ENCODE data around the gene WDR33. TPM values are rescaled to one million over a fixed set of nuclear protein-coding genes. Genes with fewer than 3 reads are reported as not detected.

The WDR33 gene
- total RNA-seq, 1 donor from 2014 or later = 53.9 TPM

DNA sequence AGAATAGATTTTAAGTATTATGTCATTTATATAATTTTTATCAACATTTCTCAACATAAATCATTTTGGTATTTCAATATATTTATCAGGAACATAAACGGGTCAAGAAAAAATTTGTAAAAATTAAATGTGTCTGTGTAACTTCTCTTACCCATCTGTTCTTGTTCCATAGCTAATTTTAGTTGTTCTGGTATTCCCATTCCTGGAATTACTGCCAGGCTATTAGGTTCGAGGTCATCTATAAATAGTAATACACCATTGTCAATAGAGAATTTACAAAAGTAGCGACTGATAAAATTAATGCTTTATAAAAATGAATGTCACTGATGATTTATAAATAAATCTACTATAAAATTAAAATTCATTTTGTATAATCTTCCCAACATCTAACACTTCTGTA lies 88.2 kb downstream of the WDR33 start:
- intact Hi-C loops (cut with DNase I) = no loop called here
- Histone ChIP-seq H3K9me3 (no peaks in the 10 kb centered on the region), H3K27ac (no peak overlapping the region), H3K27me3 (no peaks in the 10 kb centered on the region), H3K36me3 (peaks cover 55% of the 10 kb centered on the region), H3K4me3 (no peak overlapping the region), H3K4me1 (no peaks in the 10 kb centered on the region)
- TF ChIP-seq, protein P1, sequence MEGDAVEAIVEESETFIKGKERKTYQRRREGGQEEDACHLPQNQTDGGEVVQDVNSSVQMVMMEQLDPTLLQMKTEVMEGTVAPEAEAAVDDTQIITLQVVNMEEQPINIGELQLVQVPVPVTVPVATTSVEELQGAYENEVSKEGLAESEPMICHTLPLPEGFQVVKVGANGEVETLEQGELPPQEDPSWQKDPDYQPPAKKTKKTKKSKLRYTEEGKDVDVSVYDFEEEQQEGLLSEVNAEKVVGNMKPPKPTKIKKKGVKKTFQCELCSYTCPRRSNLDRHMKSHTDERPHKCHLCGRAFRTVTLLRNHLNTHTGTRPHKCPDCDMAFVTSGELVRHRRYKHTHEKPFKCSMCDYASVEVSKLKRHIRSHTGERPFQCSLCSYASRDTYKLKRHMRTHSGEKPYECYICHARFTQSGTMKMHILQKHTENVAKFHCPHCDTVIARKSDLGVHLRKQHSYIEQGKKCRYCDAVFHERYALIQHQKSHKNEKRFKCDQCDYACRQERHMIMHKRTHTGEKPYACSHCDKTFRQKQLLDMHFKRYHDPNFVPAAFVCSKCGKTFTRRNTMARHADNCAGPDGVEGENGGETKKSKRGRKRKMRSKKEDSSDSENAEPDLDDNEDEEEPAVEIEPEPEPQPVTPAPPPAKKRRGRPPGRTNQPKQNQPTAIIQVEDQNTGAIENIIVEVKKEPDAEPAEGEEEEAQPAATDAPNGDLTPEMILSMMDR (IDR thresholded peaks at IDR 0.05) = no peak
- ATAC-seq (no peak), DNase-seq (no peak)

DNA sequence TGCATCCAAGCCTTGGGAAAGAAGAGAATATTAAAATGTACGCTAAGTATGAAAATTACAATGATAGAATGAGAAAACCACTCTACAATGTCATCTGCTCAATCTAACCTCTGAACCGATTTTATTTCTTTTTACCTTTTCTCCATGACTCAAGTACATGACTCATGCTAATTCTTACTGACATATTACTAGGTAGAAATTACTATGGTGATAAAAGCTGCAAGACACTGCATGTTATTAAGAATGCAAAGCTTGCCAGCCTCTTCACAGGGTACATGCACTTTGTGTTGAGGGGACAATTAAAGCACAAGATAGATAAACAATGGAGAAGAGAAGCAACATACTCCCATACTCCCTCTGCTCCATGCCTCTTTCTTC lies 89.0 kb downstream of the WDR33 start:
- ATAC-seq (no peak), DNase-seq (no peak)
- no peaks in the 10 kb centered on the region for H3K9me3 ChIP-seq
- peaks cover 55% of the 10 kb centered on the region for H3K36me3 ChIP-seq
- H3K27me3 ChIP-seq = no peaks in the 10 kb centered on the region
- no peaks in the 10 kb centered on the region for H3K4me1 ChIP-seq
- H3K4me3 ChIP-seq = no peak overlapping the region
- TF ChIP-seq, protein P1 (IDR thresholded peaks at IDR 0.05) = no peak
- intact Hi-C loops (cut with DNase I) = no loop called here
- no peak overlapping the region for H3K27ac ChIP-seq

DNA sequence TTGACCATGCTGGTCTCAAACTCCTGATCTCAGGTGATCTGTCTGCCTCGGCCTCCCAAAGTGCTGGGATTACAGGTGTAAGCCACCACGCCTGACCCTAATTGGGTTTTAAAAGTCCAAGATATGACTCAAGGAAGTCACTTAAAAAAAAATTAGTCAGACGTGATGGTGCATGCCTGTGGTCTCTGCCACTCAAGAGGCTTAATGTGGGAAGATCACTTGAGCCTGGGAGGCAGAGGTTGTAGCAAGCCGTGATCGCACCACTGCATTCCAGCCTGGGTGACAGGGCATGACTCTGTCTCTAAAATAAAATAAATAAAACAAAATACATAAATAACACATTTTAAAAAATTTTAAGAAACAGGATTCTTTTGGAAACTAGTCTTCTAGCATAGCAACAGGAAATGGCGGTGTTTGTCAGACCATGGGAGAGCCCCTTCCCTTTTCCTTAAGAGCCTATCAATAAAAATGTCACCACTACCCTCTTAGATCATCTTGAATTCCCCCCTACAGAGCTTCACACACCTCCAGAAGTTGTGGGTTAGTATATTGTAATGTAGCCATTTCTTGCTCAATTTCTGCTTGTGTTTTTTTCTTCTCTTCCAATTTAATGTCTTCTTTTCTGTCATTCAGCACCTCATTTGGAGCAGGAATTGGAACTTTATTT lies 89.5 kb downstream of the WDR33 start:
- ATAC-seq = no peak
- Histone ChIP-seq H3K4me1 (no peaks in the 10 kb centered on the region), H3K36me3 (peaks cover 55% of the 10 kb centered on the region), H3K27me3 (no peaks in the 10 kb centered on the region), H3K27ac (no peak overlapping the region), H3K4me3 (no peak overlapping the region), H3K9me3 (no peaks in the 10 kb centered on the region)
- intact Hi-C loops (cut with DNase I) = no loop called here
- TF ChIP-seq, protein P1 (IDR thresholded peaks at IDR 0.05) = no peak
- no peak for DNase-seq

DNA sequence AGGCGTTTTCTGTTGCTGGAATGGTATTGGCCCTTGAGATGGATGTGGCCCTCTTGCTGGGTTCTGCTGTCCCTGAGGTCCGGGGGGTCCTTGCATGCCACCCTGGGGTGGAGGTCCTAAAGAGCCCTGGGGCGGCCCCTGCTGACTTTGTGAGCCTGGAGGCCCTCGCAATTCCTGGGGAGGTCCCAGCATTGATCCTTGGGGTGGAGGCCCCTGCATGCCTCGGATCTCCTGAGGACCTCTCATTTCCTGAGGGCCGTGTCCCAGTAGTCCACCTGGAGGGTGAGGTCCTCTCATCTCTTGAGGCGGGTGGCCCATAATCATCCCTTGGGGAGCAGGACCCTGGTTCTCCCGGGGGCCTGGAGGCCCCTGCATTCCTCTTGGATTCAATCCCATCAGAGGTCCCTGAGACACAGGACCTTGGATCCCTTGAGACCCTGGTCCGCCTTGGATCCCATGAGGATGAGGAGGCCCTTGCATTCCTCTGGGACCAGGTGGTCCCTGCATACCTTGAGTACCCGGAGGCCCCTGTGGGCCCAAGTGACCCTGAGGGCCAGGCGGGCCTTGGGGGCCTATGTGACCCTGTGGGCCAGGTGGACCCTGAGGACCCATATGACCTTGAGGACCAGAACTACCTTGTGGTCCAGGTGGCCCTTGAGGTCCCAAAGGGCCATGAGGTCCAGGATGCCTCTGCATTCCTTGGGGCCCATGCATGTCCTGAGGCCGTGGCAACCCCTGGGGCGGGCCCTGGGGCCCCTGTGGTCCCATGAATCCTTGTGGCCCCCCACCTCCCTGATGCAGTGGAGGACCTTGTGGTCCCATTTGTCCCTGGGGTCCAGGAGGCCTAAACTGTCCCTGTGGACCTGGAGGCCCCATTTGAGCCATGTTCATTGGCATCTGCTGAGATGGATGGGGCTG lies 91.4 kb downstream of the WDR33 start:
- no peaks in the 10 kb centered on the region for H3K27me3 ChIP-seq
- H3K36me3 ChIP-seq = peaks cover 55% of the 10 kb centered on the region
- no peak overlapping the region for H3K27ac ChIP-seq
- H3K4me1 ChIP-seq = no peaks in the 10 kb centered on the region
- DNase-seq (no peak), ATAC-seq (peak; percentile 34)
- TF ChIP-seq, protein P1 (IDR thresholded peaks at IDR 0.05) = no peak
- no peaks in the 10 kb centered on the region for H3K9me3 ChIP-seq
- H3K4me3 ChIP-seq = no peak overlapping the region
- intact Hi-C loops (cut with DNase I) = no loop called here

DNA sequence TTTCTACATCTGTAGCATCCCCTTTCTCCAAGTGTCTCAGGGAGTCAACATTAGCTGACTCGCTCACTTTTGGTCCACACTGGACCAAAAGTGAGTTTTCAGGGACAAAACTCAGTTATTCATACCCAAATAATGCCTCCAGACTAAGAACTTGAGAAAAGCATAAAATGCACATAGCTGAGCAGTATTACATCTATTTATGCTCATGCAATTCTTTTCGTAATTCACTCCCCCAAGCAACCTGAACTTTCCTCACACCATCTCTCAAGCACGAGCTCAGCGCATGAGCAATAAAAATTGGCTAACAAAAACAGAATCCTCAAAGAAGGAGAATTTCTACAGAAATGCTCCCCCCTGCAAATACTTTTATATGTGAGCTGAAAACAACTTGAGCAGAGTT lies 92.7 kb downstream of the WDR33 start:
- TF ChIP-seq, protein P1 (IDR thresholded peaks at IDR 0.05) = no peak
- ATAC-seq = no peak
- H3K27ac ChIP-seq = no peak overlapping the region
- H3K4me3 ChIP-seq = no peak overlapping the region
- no peaks in the 10 kb centered on the region for H3K27me3 ChIP-seq
- intact Hi-C loops (cut with DNase I) = no loop called here
- no peaks in the 10 kb centered on the region for H3K9me3 ChIP-seq
- H3K36me3 ChIP-seq = peaks cover 58% of the 10 kb centered on the region
- no peaks in the 10 kb centered on the region for H3K4me1 ChIP-seq
- DNase-seq = no peak

Measured in upper lobe of right lung (tissue), 1 donor.